Colonic mucosa (tissue), 4 donors: Measurements from ENCODE around the gene CYP46A1. TPM values are rescaled to one million over a fixed set of nuclear protein-coding genes. Genes with fewer than 3 reads are reported as not detected.

Experiments
- DNase-seq: peaks from one replicate; pipeline ENCODE4 v3.0.0-alpha.2; 2020
- H3K27ac ChIP-seq: fragments of 200-600 bp; one replicate; pipeline ENCODE4 v1.8.0; 2021
- H3K27me3 ChIP-seq: fragments of 200-600 bp; one replicate; pipeline ENCODE4 v1.8.0; 2021
- H3K36me3 ChIP-seq: fragments of 200-600 bp; one replicate; pipeline ENCODE4 v1.8.0; 2021
- H3K4me1 ChIP-seq: fragments of 200-600 bp; one replicate; pipeline ENCODE4 v1.8.0; 2021; ENCODE audit warnings: mild to moderate bottlenecking
- H3K4me3 ChIP-seq: fragments of 200-600 bp; one replicate; pipeline ENCODE4 v1.8.0; 2021
- H3K9ac ChIP-seq, 2 donors: one replicate each; pipeline ENCODE4 v1.7.0; 2013; ENCODE audit warnings: control low read depth in 2 of 2, low read depth in 2 of 2, low read length in 2 of 2
- H3K9me3 ChIP-seq: fragments of 200-600 bp; one replicate; pipeline ENCODE4 v1.8.0; 2021
- CTCF ChIP-seq: fragments of 200-600 bp; IDR thresholded peaks from one replicate; pipeline ENCODE4 v1.8.0; 2022; ENCODE audit warnings: antibody characterized with exemption, mild to moderate bottlenecking
- intact Hi-C: fragments of 100-400 bp; cut with DNase I; formaldehyde crosslinking; loops from one replicate; pipeline ENCODE4 v1.14.1; 2022
- total RNA-seq, 2 donors: library from RNA; stranded (reverse); fragmentation: NEBNext Ultra II Directional in 1 of 2; extraction: Animal tissue kit (Norgen Biotek cat#: 25700) in 1 of 2; gene quantifications; one replicate each; pipeline ENCODE4 v1.2.1, GENCODE V29; 2021
- donor health status: healthy.
- donor health status: DM: no; HTN: no; CAD: no.
- donor health status: DM: no; HTN: no; CAD: no.

CYP46A1 gene
- total RNA-seq, 2 donors from 2014 or later = 0.05 to 0.25 TPM

DNA sequence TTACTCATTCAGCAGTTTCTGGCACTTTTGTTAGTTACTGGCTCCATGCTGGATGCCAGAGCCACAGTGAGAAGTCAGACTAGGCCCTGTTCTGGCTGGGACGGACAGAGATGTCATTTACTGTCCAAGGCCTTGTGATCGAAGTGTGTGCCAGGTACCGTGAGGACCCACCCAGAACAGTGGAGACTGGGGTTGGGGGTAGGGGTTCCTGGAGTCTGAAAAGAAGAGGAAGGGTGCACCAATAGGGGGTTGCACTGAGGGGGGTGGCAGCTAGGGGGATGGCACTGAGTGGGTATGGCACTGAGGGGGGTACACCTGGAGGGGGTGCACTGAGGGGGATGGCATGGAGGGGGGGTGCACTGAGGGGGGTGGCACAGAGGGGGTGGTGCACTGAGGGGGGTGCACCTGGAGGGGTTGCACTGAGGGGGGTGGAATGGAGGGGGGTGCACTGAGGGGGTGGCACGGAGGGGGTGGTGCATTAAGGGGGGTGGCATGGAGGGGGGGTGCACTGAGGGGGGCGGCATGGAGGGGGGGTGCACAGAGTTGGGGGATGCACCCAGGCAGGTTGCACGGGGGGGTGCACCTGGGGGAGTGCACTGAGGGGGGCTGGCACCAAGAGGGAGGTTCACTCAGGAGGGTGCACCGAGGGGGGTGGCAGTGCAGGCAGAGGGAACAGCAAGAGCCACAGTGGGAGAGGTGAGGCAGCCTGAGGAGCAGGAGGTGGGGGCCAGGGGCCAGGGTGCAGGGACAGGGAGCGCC is 10.6 kb upstream of the CYP46A1 start:
- H3K4me1 ChIP-seq = no peaks in the 10 kb centered on the region
- no peaks in the 10 kb centered on the region for H3K36me3 ChIP-seq
- H3K27ac ChIP-seq = no peak overlapping the region
- H3K27me3 ChIP-seq = no peaks in the 10 kb centered on the region
- TF ChIP-seq CTCF = no peak
- H3K9me3 ChIP-seq = no peaks in the 10 kb centered on the region
- H3K4me3 ChIP-seq = no peak overlapping the region
- intact Hi-C loops = no loop called here
- no peak overlapping the region for H3K9ac ChIP-seq
- DNase-seq = no peak

- intact Hi-C loops = no loop called here
- Histone ChIP-seq H3K9me3 (no peaks in the 10 kb centered on the region), H3K27ac (no peak overlapping the region), H3K36me3 (no peaks in the 10 kb centered on the region), H3K4me1 (no peaks in the 10 kb centered on the region), H3K4me3 (no peak overlapping the region), H3K9ac (no peak overlapping the region), H3K27me3 (no peaks in the 10 kb centered on the region)
- DNase-seq = no peak
- no peak for TF ChIP-seq CTCF
These were observed 9.9 kb upstream of the CYP46A1 start for GRCh38 chr14:99674064-99674650.

- Histone ChIP-seq H3K27ac (no peak overlapping the region), H3K9ac (no peak overlapping the region), H3K9me3 (no peaks in the 10 kb centered on the region), H3K36me3 (no peaks in the 10 kb centered on the region), H3K4me3 (no peak overlapping the region), H3K27me3 (no peaks in the 10 kb centered on the region), H3K4me1 (no peaks in the 10 kb centered on the region)
- TF ChIP-seq CTCF = no peak
- DNase-seq = no peak
- intact Hi-C loops = no loop called here
These were observed 9.2 kb upstream of the CYP46A1 start for GRCh38 chr14:99674776-99675381.

GRCh38 chr14:99675382-99675835 is 8.7 kb upstream of the CYP46A1 start:
- no peaks in the 10 kb centered on the region for H3K27me3 ChIP-seq
- no peaks in the 10 kb centered on the region for H3K36me3 ChIP-seq
- no peak for TF ChIP-seq CTCF
- H3K9ac ChIP-seq = no peak overlapping the region
- H3K4me3 ChIP-seq = no peak overlapping the region
- intact Hi-C loops = no loop called here
- no peaks in the 10 kb centered on the region for H3K9me3 ChIP-seq
- no peaks in the 10 kb centered on the region for H3K4me1 ChIP-seq
- no peak overlapping the region for H3K27ac ChIP-seq
- no peak for DNase-seq

GRCh38 chr14:99675951-99676350 is 8.1 kb upstream of the CYP46A1 start:
- H3K4me1 ChIP-seq = no peaks in the 10 kb centered on the region
- intact Hi-C loops = no loop called here
- H3K4me3 ChIP-seq = no peak overlapping the region
- no peak overlapping the region for H3K27ac ChIP-seq
- no peak for TF ChIP-seq CTCF
- no peak for DNase-seq
- no peaks in the 10 kb centered on the region for H3K9me3 ChIP-seq
- no peaks in the 10 kb centered on the region for H3K27me3 ChIP-seq
- H3K9ac ChIP-seq = no peak overlapping the region
- no peaks in the 10 kb centered on the region for H3K36me3 ChIP-seq
